SK-N-SH (cell line): ENCODE measurements around the gene TBX15. TPM values are rescaled to one million over a fixed set of nuclear protein-coding genes. Genes with fewer than 3 reads are reported as not detected.

Experiments used
- CTCF ChIA-PET: fragments of 300-600, 350-600 bp; formaldehyde crosslinking; extraction: SDS; loops from one replicate; lab custom pipeline; 2021; lab: Yijun Ruan, JAX
- POLR2A ChIA-PET: fragments of 350-600 bp; sonication (Branson Sonifier 250); formaldehyde crosslinking; extraction: SDS; loops from one replicate; lab custom pipeline; 2020; ENCODE audit warnings: antibody characterized with exemption, inconsistent platforms; lab: Yijun Ruan, JAX
- DNase-seq: peaks from one replicate; pipeline ENCODE4 v3.0.0; 2012
- H2AFZ ChIP-seq: fragments of 200-600 bp; sonication (generic); 2 replicates; pipeline ENCODE4 v1.8.1; 2016; ENCODE audit warnings: antibody characterized with exemption, mild to moderate bottlenecking, low read depth
- H3F3A ChIP-seq: fragments of 200-600 bp; sonication (generic); replicated peaks from 2 replicates; pipeline ENCODE3; 2016; ENCODE audit warnings: antibody characterized with exemption, mild to moderate bottlenecking; ENCODE audit not compliant: insufficient read depth
- H3K27ac ChIP-seq, 2 experiments: fragments of 200-500 bp in 1 of 2; fragments of 200-600 bp in 1 of 2; sonication (Bioruptor generic) in 1 of 2; sonication (generic), shearing (Covaris generic) in 1 of 2; 2 replicates each; pipeline versions ENCODE4 v1.5.1 to v1.6.1; 2014 to 2016; ENCODE audit warnings: low read depth in 2 of 2, inconsistent platforms in 1 of 2, low read length in 1 of 2, mild to moderate bottlenecking in 1 of 2, mixed read lengths in 1 of 2
- H3K27me3 ChIP-seq: fragments of 200-600 bp; sonication (generic), shearing (Covaris generic); 2 replicates; pipeline ENCODE4 v1.6.1; 2016; ENCODE audit warnings: mixed run types; ENCODE audit not compliant: insufficient read depth
- H3K36me3 ChIP-seq, 2 experiments: fragments of 200-500 bp in 1 of 2; fragments of 200-600 bp in 1 of 2; sonication (Bioruptor generic) in 1 of 2; sonication (generic) in 1 of 2; replicated peaks in 1 of 2; 2 replicates each; pipeline versions ENCODE3 to v1.5.1; 2014 to 2016; ENCODE audit warnings: low read length in 1 of 2, mild to moderate bottlenecking in 1 of 2; ENCODE audit not compliant: insufficient read depth in 2 of 2, control insufficient read depth in 1 of 2
- H3K4me1 ChIP-seq, 2 experiments: fragments of 200-500 bp in 1 of 2; fragments of 200-600 bp in 1 of 2; sonication (Bioruptor generic) in 1 of 2; sonication (generic), shearing (Covaris generic) in 1 of 2; 2 replicates each; pipeline versions ENCODE4 v1.5.1 to v1.6.1; 2014 to 2016; ENCODE audit warnings: low read depth in 1 of 2, low read length in 1 of 2, mixed run types in 1 of 2; ENCODE audit not compliant: insufficient read depth in 2 of 2, control insufficient read depth in 1 of 2
- H3K4me2 ChIP-seq: fragments of 200-600 bp; sonication (generic), shearing (Covaris generic); 2 replicates; pipeline ENCODE4 v1.6.1; 2017; ENCODE audit warnings: mixed run types
- H3K4me3 ChIP-seq, 2 experiments: fragments of 200-500 bp in 1 of 2; fragments of 200-600 bp in 1 of 2; sonication (Bioruptor generic) in 1 of 2; sonication (generic), shearing (Covaris generic) in 1 of 2; 2 replicates each; pipeline versions ENCODE4 v1.5.1 to v1.8.1; 2014 to 2016; ENCODE audit warnings: low read depth in 2 of 2, inconsistent platforms in 1 of 2, low read length in 1 of 2, mild to moderate bottlenecking in 1 of 2, mixed read lengths in 1 of 2, moderate library complexity in 1 of 2
- H3K79me2 ChIP-seq: fragments of 200-600 bp; sonication (generic); 2 replicates; pipeline ENCODE4 v1.8.1; 2017; ENCODE audit warnings: mild to moderate bottlenecking; ENCODE audit not compliant: insufficient read depth
- H3K9ac ChIP-seq: fragments of 200-600 bp; sonication (generic); 2 replicates; pipeline ENCODE4 v1.6.1; 2017; ENCODE audit warnings: mixed run types
- H3K9me2 ChIP-seq: fragments of 200-600 bp; sonication (generic); 2 replicates; pipeline ENCODE4 v1.6.1; 2017; ENCODE audit warnings: mixed run types
- H3K9me3 ChIP-seq: fragments of 200-600 bp; sonication (generic); 2 replicates; pipeline ENCODE4 v1.6.1; 2017; ENCODE audit warnings: mixed run types, mild to moderate bottlenecking, moderate library complexity
- H4K20me1 ChIP-seq: fragments of 200-600 bp; sonication (generic); 2 replicates; pipeline ENCODE4 v1.6.1; 2017; ENCODE audit warnings: mild to moderate bottlenecking, mixed run types; ENCODE audit not compliant: insufficient read depth
- CHD2 ChIP-seq: fragments of 150-350 bp; IDR thresholded peaks from 2 replicates; pipeline ENCODE4 v1.6.1; 2018; ENCODE audit warnings: low read length; ENCODE audit not compliant: partially characterized antibody
- EZH2phosphoT487 ChIP-seq: fragments of 200-600 bp; sonication (generic); IDR thresholded peaks from 2 replicates; pipeline ENCODE4 v1.6.1; 2017; ENCODE audit warnings: low read depth, mixed run types, mild to moderate bottlenecking, antibody characterized with exemption, moderate library complexity, borderline replicate concordance
- FOXJ3 ChIP-seq: sonication (generic); formaldehyde crosslinking; IDR thresholded peaks from 2 replicates; pipeline ENCODE4 v1.5.1; 2020; ENCODE audit warnings: mild to moderate bottlenecking, missing genetic modification reagents
- GATA2 ChIP-seq: sonication (generic); formaldehyde crosslinking; IDR thresholded peaks from 2 replicates; pipeline ENCODE4 v1.5.0; 2020; ENCODE audit warnings: mild to moderate bottlenecking, missing genetic modification reagents
- JUND ChIP-seq: IDR thresholded peaks from 2 replicates; pipeline ENCODE4 v1.4.0; 2012
- MEF2A ChIP-seq: IDR thresholded peaks from 2 replicates; pipeline ENCODE4 v1.4.0; 2012; ENCODE audit warnings: low read depth, borderline replicate concordance
- NRF1 ChIP-seq: IDR thresholded peaks from 2 replicates; pipeline ENCODE4 v1.6.1; 2012; ENCODE audit warnings: low read depth, mild to moderate bottlenecking, low read length
- POLR2AphosphoS5 ChIP-seq: IDR thresholded peaks from 2 replicates; pipeline ENCODE4 v1.6.1; 2012; ENCODE audit warnings: low read depth, low read length
- RAD21 ChIP-seq: IDR thresholded peaks from 2 replicates; pipeline ENCODE4 v1.6.1; 2012; ENCODE audit warnings: mild to moderate bottlenecking, low read length
- RCOR1 ChIP-seq: fragments of 150-350 bp; IDR thresholded peaks from 2 replicates; pipeline ENCODE4 v1.6.1; 2017; ENCODE audit warnings: antibody characterized with exemption, low read length
- RXRA ChIP-seq: IDR thresholded peaks from 2 replicates; pipeline ENCODE4 v1.4.0; 2012; ENCODE audit warnings: low read depth, mild to moderate bottlenecking, borderline replicate concordance
- SIN3A ChIP-seq: IDR thresholded peaks from 2 replicates; pipeline ENCODE4 v1.6.1; 2012; ENCODE audit warnings: low read depth, mild to moderate bottlenecking, low read length, moderate library complexity, borderline replicate concordance
- TAF1 ChIP-seq: IDR thresholded peaks from 2 replicates; pipeline ENCODE4 v1.6.1; 2012; ENCODE audit warnings: low read depth, mild to moderate bottlenecking, low read length, moderate library complexity, borderline replicate concordance
- YY1 ChIP-seq: IDR thresholded peaks from 2 replicates; pipeline ENCODE4 v1.4.0; 2012; ENCODE audit warnings: low read depth, mild to moderate bottlenecking
- WGBS: methylation state at CpG from one replicate; pipeline ENCODE4 v1.1.6; 2017; ENCODE audit warnings: low lambda C conversion rate; 5-methylcytosine and 5-hydroxymethylcytosine counted together
- polyA plus RNA-seq, 3 experiments: library from polyadenylated mRNA; depleted of rRNA; stranded (reverse); fragments of >200 nt; gene quantifications; 2 replicates each; pipeline ENCODE4 v1.2.3, GENCODE V29; 2012
- TF ChIP-seq, protein P1 (sequence below): fragments of 200-600 bp; sonication (generic); IDR thresholded peaks from 2 replicates; pipeline ENCODE4 v1.6.1; 2017; ENCODE audit warnings: antibody characterized with exemption, mild to moderate bottlenecking, moderate library complexity
- TF ChIP-seq, protein P2 (sequence below): IDR thresholded peaks from 2 replicates; pipeline ENCODE4 v1.4.0; 2012; ENCODE audit warnings: low read depth, borderline replicate concordance
- TF ChIP-seq, protein P3 (sequence below): IDR thresholded peaks from 2 replicates; pipeline ENCODE4; 2012
- TF ChIP-seq, protein P4 (sequence below): fragments of 150-350 bp; IDR thresholded peaks from 2 replicates; pipeline ENCODE4 v1.6.1; 2016; ENCODE audit warnings: mild to moderate bottlenecking, low read depth, low read length
- TF ChIP-seq, protein P5 (sequence below): IDR thresholded peaks from 2 replicates; pipeline ENCODE4 v1.4.0; 2012; ENCODE audit warnings: low read depth, borderline replicate concordance

TBX15 gene
- polyA plus RNA-seq, 1 of the 3 experiments (the other 2 are of a cell fraction): 0.02 TPM

DNA sequence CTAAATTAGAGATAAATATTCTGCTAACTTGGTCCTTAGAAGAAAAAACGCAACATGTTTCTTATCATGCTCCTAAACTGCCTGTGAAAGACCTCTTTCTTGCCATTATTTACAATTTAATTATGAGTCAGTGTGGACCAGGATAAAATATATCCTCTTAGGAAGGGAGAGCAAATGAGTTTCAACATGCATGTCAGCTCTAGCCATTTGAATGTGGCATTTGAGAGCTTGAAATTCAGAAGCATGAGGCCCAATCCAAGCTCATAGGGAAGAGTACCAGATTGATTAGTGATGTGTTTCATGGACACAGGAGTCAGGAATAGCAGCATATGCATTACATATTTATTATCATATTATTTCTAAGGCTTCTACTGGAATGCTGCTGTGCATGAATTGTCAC, 39.3 kb downstream of the TBX15 start:
- H2AFZ ChIP-seq: no peak overlapping the region
- H3K9ac ChIP-seq: no peak overlapping the region
- no peaks in the 10 kb centered on the region for H3K9me2 ChIP-seq
- H3K27me3 ChIP-seq: no peaks in the 10 kb centered on the region
- no peak overlapping the region for H3K4me2 ChIP-seq
- TF ChIP-seq, protein P1, sequence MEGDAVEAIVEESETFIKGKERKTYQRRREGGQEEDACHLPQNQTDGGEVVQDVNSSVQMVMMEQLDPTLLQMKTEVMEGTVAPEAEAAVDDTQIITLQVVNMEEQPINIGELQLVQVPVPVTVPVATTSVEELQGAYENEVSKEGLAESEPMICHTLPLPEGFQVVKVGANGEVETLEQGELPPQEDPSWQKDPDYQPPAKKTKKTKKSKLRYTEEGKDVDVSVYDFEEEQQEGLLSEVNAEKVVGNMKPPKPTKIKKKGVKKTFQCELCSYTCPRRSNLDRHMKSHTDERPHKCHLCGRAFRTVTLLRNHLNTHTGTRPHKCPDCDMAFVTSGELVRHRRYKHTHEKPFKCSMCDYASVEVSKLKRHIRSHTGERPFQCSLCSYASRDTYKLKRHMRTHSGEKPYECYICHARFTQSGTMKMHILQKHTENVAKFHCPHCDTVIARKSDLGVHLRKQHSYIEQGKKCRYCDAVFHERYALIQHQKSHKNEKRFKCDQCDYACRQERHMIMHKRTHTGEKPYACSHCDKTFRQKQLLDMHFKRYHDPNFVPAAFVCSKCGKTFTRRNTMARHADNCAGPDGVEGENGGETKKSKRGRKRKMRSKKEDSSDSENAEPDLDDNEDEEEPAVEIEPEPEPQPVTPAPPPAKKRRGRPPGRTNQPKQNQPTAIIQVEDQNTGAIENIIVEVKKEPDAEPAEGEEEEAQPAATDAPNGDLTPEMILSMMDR: no peak
- TF ChIP-seq EZH2phosphoT487 (no peak), RAD21 (no peak)
- TF ChIP-seq, protein P2, sequence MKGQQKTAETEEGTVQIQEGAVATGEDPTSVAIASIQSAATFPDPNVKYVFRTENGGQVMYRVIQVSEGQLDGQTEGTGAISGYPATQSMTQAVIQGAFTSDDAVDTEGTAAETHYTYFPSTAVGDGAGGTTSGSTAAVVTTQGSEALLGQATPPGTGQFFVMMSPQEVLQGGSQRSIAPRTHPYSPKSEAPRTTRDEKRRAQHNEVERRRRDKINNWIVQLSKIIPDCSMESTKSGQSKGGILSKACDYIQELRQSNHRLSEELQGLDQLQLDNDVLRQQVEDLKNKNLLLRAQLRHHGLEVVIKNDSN: no peak
- TF ChIP-seq, protein P3, sequence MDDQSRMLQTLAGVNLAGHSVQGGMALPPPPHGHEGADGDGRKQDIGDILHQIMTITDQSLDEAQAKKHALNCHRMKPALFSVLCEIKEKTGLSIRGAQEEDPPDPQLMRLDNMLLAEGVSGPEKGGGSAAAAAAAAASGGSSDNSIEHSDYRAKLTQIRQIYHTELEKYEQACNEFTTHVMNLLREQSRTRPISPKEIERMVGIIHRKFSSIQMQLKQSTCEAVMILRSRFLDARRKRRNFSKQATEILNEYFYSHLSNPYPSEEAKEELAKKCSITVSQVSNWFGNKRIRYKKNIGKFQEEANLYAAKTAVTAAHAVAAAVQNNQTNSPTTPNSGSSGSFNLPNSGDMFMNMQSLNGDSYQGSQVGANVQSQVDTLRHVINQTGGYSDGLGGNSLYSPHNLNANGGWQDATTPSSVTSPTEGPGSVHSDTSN: no peak
- H3K4me1 ChIP-seq: no peaks in the 10 kb centered on the region
- no peak for DNase-seq
- H3K36me3 ChIP-seq: no peaks in the 10 kb centered on the region
- WGBS: 10% methylated on average over 1 of the region's 1 CpG
- no peak overlapping the region for H3K4me3 ChIP-seq
- CTCF ChIA-PET: no interaction called here
- H3K79me2 ChIP-seq: no peaks in the 10 kb centered on the region
- no peaks in the 10 kb centered on the region for H3F3A ChIP-seq
- H4K20me1 ChIP-seq: no peaks in the 10 kb centered on the region
- no peak overlapping the region for H3K27ac ChIP-seq
- no peaks in the 10 kb centered on the region for H3K9me3 ChIP-seq
- POLR2A ChIA-PET: no interaction called here

DNA sequence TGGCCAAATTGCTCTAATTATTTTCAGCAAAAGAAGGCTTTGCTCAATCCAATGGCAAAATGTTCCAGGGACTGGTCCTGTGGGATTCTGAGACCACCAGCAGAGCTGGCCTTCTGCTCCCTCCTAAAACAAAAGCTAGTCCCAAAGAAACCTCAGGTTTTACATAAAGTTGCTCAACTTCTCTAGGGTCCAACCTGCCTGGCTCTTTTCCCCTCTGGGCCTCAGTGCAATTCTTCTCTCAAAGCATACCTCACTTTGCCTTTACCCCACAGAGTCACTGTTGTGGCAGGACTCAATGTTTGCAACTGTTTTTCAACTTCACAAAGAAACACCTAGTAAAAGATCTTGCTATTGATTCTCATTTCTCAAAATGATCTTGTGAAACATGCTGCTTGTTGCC, 39.8 kb downstream of the TBX15 start:
- DNase-seq: no peak
- no peak overlapping the region for H3K4me2 ChIP-seq
- no peaks in the 10 kb centered on the region for H3K9me2 ChIP-seq
- no peaks in the 10 kb centered on the region for H4K20me1 ChIP-seq
- H3K36me3 ChIP-seq: no peaks in the 10 kb centered on the region
- H3K27ac ChIP-seq: no peak overlapping the region
- ChIA-PET CTCF (no interaction called here), POLR2A (no interaction called here)
- no peak overlapping the region for H3K9ac ChIP-seq
- H2AFZ ChIP-seq: no peak overlapping the region
- H3K27me3 ChIP-seq: no peaks in the 10 kb centered on the region
- no peaks in the 10 kb centered on the region for H3K4me1 ChIP-seq
- no peaks in the 10 kb centered on the region for H3K9me3 ChIP-seq
- no peak overlapping the region for H3K4me3 ChIP-seq
- no peaks in the 10 kb centered on the region for H3K79me2 ChIP-seq
- H3F3A ChIP-seq: no peaks in the 10 kb centered on the region
- TF ChIP-seq CHD2: no peak
- no peak for TF ChIP-seq POLR2AphosphoS5
- no peak for TF ChIP-seq TAF1
- TF ChIP-seq FOXJ3 (CRISPR knock-in tag): no peak
- TF ChIP-seq RXRA: no peak
- TF ChIP-seq RCOR1: no peak
- no peak for TF ChIP-seq NRF1
- TF ChIP-seq, protein P3: no peak
- TF ChIP-seq, protein P4, sequence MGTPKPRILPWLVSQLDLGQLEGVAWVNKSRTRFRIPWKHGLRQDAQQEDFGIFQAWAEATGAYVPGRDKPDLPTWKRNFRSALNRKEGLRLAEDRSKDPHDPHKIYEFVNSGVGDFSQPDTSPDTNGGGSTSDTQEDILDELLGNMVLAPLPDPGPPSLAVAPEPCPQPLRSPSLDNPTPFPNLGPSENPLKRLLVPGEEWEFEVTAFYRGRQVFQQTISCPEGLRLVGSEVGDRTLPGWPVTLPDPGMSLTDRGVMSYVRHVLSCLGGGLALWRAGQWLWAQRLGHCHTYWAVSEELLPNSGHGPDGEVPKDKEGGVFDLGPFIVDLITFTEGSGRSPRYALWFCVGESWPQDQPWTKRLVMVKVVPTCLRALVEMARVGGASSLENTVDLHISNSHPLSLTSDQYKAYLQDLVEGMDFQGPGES: no peak
- TF ChIP-seq, protein P2: no peak
- TF ChIP-seq MEF2A: no peak
- no peak for TF ChIP-seq SIN3A
- TF ChIP-seq YY1: no peak
- no peak for TF ChIP-seq GATA2 (CRISPR knock-in tag)
- TF ChIP-seq JUND: no peak
- TF ChIP-seq RAD21: no peak
- TF ChIP-seq, protein P5, sequence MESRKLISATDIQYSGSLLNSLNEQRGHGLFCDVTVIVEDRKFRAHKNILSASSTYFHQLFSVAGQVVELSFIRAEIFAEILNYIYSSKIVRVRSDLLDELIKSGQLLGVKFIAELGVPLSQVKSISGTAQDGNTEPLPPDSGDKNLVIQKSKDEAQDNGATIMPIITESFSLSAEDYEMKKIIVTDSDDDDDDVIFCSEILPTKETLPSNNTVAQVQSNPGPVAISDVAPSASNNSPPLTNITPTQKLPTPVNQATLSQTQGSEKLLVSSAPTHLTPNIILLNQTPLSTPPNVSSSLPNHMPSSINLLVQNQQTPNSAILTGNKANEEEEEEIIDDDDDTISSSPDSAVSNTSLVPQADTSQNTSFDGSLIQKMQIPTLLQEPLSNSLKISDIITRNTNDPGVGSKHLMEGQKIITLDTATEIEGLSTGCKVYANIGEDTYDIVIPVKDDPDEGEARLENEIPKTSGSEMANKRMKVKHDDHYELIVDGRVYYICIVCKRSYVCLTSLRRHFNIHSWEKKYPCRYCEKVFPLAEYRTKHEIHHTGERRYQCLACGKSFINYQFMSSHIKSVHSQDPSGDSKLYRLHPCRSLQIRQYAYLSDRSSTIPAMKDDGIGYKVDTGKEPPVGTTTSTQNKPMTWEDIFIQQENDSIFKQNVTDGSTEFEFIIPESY: no peak
